ENCODE results near the gene ZDHHC8. TPM values are rescaled to one million over a fixed set of nuclear protein-coding genes. Genes with fewer than 3 reads are reported as not detected.

Gene ZDHHC8, protein sequence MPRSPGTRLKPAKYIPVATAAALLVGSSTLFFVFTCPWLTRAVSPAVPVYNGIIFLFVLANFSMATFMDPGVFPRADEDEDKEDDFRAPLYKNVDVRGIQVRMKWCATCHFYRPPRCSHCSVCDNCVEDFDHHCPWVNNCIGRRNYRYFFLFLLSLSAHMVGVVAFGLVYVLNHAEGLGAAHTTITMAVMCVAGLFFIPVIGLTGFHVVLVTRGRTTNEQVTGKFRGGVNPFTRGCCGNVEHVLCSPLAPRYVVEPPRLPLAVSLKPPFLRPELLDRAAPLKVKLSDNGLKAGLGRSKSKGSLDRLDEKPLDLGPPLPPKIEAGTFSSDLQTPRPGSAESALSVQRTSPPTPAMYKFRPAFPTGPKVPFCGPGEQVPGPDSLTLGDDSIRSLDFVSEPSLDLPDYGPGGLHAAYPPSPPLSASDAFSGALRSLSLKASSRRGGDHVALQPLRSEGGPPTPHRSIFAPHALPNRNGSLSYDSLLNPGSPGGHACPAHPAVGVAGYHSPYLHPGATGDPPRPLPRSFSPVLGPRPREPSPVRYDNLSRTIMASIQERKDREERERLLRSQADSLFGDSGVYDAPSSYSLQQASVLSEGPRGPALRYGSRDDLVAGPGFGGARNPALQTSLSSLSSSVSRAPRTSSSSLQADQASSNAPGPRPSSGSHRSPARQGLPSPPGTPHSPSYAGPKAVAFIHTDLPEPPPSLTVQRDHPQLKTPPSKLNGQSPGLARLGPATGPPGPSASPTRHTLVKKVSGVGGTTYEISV
- 19.9 to 34.3 TPM (median 26.0 TPM) in 5 replicates for total RNA-seq (2022; extraction: Qiagen RNA extraction; ENCODE audit: low read depth)

GRCh38 chr22:20131597-20131858 is at the start of gene ZDHHC8:
ZDHHC8 (plus strand) TSS chr22:20131804; CDS start chr22:20131948, 144 bp downstream.

GRCh38 chr22:20115691-20116375 is 15.8 kb upstream of the ZDHHC8 start, which contains the start of gene RANBP1:
RANBP1 (plus strand) TSS chr22:20116104; CDS start chr22:20116185, 81 bp downstream.

DNA sequence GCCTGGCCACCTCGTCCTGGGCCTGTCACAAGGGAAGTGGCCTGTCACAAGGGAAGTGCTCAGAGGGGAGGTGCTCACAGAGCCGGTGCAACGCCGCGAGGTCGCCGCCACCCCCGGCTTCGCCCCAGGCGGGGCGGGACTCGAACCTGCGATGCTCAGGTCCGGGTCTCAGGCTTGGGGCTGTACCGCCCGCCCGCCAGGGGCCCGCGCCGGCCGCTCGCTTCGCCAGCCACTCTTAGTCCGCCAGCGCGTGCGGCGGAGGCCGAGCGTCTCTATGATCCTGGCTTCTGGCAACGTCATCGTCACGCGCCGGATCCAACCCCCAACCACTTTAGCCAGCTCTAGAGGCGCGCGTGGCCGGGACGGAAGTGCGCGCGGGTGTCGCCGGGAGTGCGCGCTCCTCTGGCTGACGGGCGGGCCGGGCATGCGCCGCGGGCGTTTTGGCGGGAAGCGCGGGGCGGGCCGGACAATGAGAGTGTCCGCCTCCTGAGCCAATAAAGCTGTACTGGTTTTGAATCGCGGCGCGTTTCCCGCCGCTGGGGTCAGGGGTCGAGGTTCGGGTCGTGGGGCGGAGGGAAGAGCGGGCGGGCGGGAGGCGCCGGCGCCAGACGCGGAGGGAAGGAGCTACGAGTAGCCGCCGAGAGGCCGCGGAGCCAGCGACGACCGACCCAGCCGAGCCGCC is 14.5 kb upstream of the ZDHHC8 start, which contains the start of gene TRMT2A:
Gene TRMT2A (minus strand): TSS at position 276 of the 682 bp plus-strand sequence. CDS start 320 bp downstream, outside the sequence.

DNA sequence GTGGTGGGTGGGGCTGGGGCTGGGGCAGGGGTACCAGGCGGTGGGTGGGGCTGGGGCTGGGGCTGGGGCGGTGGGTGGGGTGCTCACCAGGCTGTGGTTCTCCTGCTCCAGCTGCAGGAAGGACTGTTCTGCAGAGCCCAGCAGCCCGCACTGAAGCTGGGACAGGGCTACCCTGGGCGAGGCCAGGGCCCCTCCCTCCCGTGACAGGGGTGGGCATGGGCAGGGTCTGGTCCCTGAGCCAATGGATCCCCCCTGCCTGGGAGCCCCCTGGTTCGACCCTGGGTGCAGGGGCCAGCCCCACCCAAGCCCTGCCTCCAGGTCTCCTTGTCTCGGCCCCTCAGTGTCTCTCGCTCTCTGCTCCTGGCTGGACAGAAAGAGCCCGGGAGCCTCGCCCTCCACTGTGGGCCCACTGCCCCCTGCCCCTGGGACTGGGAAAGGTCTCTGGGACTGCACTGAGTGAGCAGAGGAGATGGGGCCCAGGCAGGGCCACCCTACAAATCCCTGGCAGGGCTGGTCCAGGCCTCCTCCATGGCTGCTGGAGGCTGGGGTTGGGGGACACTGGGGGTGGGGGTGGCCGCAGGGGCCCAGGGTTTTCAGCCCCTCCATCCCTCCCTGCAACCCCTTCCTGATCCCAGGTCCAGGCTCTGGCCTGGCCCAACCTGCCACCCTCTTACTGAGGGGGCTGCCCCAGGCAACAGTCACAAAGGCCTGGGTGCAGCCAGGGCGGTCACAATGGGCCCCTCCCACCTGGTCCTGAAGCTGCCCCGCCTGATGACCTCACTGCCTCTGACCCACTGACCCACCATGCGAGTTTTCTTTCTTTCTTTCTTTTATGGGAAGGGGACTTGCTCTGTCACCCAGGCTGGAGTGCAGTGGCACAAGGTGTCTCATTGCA is 19.0 kb downstream of the ZDHHC8 start, which contains the start of gene CCDC188:
Gene CCDC188 (minus strand): TSS at position 675 of the 895 bp plus-strand sequence. CDS start 69 bp downstream, at position 606.

Other genes starting within 250 kb of the ZDHHC8 start
- gene COMT, start 190.0 kb upstream of the ZDHHC8 start, total RNA-seq (2022; extraction: Qiagen RNA extraction; ENCODE audit: low read depth) = 113 to 170 TPM (median 156 TPM) in 5 replicates
- gene TXNRD2, start 190.0 kb upstream of the ZDHHC8 start, total RNA-seq (2022; extraction: Qiagen RNA extraction; ENCODE audit: low read depth) = 25.6 to 39.2 TPM (median 34.1 TPM) in 5 replicates
- gene ARVCF, start 115.0 kb upstream of the ZDHHC8 start, total RNA-seq (2022; extraction: Qiagen RNA extraction; ENCODE audit: low read depth) = 1.1 to 3.5 TPM (median 1.9 TPM) in 5 replicates
- gene TANGO2, start 110.7 kb upstream of the ZDHHC8 start, total RNA-seq (2022; extraction: Qiagen RNA extraction; ENCODE audit: low read depth) = 11.5 to 15.5 TPM (median 13.7 TPM) in 5 replicates
- gene DGCR8, start 51.6 kb upstream of the ZDHHC8 start, total RNA-seq (2022; extraction: Qiagen RNA extraction; ENCODE audit: low read depth) = 18.2 to 20.3 TPM (median 19.3 TPM) in 5 replicates
- 284 to 338 TPM (median 311 TPM) in 5 replicates for gene RANBP1, start 15.7 kb upstream of the ZDHHC8 start, total RNA-seq (2022; extraction: Qiagen RNA extraction; ENCODE audit: low read depth)
- 20.9 to 29.5 TPM (median 24.1 TPM) in 5 replicates for gene TRMT2A, start 14.6 kb upstream of the ZDHHC8 start, total RNA-seq (2022; extraction: Qiagen RNA extraction; ENCODE audit: low read depth)
- gene CCDC188, start 19.3 kb downstream of the ZDHHC8 start, total RNA-seq (2022; extraction: Qiagen RNA extraction; ENCODE audit: low read depth) = not detected in 5 replicates
- gene RTN4R, start 136.5 kb downstream of the ZDHHC8 start, total RNA-seq (2022; extraction: Qiagen RNA extraction; ENCODE audit: low read depth) = 5.6 to 12.3 TPM (median 10.0 TPM) in 5 replicates
- 29.0 to 45.2 TPM (median 42.3 TPM) in 5 replicates for gene DGCR6L, start 188.3 kb downstream of the ZDHHC8 start, total RNA-seq (2022; extraction: Qiagen RNA extraction; ENCODE audit: low read depth)